Stimulated activated CD4-positive, alpha-beta T cell treated with anti-CD3 and anti-CD28 coated beads, Interleukin-1b, Interleukin-23, amount 100 ng/mL, for 48 hours (primary cell): ENCODE results near the gene SMARCD1.
A peak's percentile ranks its signal among the peaks of the same experiment; 100 is the strongest.

Source experiments
- DNase-seq: peaks from one replicate; pipeline ENCODE4 v3.0.0-alpha.2; 2020

The SMARCD1 gene

DNA sequence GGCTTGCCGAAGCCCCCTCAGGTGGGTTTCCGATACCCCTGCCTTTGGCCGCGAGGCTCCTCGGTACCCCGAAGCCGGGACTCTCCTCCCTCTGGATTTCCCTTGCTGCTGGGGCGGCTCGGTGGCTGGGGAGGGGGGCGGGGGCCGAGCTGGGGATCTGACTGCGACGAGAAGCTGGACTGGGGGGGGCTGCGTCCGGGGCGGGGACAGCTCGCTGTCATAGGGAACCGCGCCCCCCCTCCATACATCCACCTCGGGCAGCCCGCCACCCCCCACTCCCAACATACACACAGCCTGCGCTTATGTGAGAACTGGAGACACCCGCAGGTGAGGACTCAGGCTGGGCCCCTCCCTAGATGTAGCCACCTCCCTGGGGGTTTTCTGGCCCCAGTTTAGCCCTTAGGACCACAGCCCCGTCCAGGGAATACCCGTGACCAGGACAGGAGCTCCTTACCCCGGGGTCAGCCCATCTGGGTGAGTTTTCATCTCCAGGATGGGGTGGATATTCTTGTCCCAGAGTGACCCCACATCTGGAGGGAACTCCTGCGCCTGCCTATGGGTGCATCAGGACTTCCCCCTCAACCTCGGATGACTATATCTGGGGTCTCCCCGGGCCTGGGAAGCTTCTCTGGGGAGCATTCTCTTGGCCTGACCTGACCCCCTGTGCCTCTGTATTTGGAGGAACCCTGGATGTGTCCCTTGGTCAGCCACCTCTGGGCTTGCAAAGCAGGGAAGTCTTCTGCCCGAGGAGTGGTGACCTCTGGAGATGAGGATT lies 27.1 kb upstream of the SMARCD1 start:
- DNase-seq = no peak

DNA sequence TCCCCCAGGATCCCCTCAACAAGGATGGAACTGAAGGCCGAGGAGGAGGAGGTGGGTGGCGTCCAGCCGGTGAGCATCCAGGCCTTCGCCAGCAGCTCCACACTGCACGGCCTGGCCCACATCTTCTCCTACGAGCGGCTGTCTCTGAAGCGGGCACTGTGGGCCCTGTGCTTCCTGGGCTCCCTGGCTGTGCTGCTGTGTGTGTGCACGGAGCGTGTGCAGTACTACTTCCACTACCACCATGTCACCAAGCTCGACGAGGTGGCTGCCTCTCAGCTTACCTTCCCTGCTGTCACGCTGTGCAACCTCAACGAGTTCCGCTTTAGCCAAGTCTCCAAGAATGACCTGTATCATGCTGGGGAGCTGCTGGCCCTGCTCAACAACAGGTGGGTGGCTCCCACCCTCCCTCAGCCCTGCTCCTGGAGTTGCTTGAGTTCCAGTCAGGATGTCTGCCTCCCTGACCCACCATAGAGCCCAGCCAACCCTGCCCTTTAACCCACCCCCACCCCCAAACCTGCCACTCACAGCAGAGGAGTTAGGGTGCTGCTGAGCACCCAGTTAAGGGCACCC lies 26.3 kb upstream of the SMARCD1 start:
- no peak for DNase-seq

DNA sequence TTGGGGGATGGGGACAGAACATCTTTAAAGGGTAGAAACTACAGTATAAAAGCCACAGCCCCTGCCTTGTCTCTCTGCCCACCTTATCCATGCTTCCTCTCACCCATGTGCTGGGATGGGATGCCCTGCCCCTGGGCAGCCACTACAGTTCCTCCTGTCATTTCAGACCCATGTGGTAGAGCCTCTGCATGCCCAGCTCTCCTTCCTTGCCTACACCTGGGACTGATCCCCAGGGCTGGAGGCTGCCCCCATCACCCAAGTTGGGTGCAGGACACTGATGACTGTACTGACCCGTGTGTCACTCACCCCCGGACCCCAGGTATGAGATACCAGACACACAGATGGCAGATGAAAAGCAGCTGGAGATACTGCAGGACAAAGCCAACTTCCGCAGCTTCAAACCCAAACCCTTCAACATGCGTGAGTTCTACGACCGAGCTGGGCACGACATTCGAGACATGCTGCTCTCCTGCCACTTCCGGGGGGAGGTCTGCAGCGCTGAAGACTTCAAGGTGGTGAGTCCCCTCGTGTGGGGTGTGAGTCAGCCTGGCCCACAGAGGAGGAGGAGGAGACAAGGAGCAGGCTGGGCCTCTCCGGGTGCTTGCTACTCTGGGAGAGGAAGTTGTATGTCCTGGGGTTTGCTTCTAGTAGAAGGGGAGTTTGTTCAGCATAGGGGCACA lies 25.6 kb upstream of the SMARCD1 start:
- DNase-seq = peak; percentile 74

GRCh38 chr12:50060120-50060468 lies 25.0 kb upstream of the SMARCD1 start:
- no peak for DNase-seq

GRCh38 chr12:50061171-50061570 lies 24.0 kb upstream of the SMARCD1 start:
- no peak for DNase-seq

- no peak for DNase-seq
Observed at GRCh38 chr12:50061946-50062686, 23.0 kb upstream of the SMARCD1 start.

DNA sequence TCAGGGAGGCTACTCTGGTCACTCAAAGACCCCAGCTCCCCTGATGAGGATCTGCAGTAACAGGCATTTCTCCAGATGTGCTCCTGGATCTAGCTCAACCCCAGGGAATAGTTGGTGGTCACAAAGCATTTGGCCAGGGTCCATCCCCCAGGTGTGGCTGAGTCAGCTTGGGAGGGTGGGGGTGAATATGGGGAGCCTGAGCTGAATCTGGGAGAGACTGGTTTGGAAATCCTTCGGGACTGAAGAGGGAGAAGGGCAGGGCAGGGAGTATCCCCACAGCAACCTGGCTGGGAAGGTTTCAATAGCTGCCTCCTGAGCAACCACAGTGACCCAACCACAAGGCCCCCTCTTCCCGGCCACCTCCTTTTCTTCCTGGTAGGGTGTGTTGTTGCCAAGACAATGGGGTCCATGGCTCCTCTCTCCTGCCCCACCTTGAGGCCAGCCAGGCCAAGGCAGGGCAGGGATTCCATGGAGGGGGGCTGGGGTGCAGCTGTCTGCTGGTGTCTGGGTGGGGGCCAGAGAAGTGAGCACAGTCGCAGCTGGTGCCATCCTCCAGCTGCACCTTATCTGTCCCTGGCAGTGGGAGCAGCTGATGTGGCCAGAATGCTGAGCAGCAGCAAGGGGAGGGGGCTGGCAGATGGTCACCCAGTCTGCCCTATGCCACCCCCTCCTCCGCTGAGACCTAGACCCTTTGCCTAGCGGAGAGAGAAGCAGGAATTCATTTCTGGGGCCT lies 22.2 kb upstream of the SMARCD1 start:
- DNase-seq = no peak

DNA sequence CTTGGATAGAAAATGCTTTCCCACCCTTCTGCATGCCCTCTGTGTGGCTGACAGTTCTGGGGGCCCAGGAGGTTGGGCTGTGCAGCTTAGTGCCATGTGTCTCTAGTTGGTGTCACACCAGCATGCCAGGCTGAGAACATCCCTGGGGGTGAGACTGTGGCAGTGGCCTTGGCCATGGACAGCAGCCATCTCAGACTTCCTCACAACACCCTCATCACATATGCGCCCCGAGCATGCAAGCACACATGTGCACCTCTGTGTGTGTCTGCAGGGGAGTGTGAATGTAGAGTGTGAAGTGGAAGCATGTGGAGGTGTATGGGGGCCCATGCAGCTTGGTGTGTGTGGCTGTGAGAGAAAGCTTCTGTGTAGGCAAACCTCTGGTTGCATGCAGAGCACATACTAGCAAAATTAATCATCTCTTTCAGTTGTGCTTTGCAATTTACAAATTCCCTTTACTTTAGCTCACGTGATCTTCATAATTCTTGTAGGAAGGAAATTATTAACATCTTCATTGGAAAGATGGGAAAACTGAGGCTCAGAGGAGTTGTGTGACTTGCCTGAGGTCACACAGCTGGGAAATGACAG lies 19.3 kb upstream of the SMARCD1 start:
- DNase-seq = no peak

- DNase-seq = no peak
Observed at GRCh38 chr12:50066402-50066801, 18.7 kb upstream of the SMARCD1 start.

DNA sequence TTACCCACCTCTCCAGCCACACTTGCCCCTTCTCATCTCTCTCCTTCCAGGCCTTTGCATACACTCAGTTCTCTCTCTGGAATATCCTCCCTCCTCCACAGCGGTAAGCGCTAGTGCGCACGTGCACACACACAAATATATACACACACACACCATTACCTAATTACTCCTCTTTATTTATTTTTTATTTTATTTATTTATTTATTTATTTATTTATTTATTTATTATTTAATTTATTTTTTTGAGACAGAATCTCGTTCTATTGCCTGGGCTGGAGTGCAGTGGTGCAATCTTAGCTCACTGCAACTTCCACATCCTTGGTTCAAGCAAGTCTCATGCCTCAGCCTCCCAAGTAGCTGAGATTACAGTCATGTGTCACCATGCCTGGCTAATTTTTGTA lies 16.1 kb upstream of the SMARCD1 start:
- DNase-seq = no peak

GRCh38 chr12:50069539-50069938 lies 15.6 kb upstream of the SMARCD1 start:
- DNase-seq = no peak

GRCh38 chr12:50070314-50071060 lies 14.7 kb upstream of the SMARCD1 start:
- peak; percentile 62 for DNase-seq

DNA sequence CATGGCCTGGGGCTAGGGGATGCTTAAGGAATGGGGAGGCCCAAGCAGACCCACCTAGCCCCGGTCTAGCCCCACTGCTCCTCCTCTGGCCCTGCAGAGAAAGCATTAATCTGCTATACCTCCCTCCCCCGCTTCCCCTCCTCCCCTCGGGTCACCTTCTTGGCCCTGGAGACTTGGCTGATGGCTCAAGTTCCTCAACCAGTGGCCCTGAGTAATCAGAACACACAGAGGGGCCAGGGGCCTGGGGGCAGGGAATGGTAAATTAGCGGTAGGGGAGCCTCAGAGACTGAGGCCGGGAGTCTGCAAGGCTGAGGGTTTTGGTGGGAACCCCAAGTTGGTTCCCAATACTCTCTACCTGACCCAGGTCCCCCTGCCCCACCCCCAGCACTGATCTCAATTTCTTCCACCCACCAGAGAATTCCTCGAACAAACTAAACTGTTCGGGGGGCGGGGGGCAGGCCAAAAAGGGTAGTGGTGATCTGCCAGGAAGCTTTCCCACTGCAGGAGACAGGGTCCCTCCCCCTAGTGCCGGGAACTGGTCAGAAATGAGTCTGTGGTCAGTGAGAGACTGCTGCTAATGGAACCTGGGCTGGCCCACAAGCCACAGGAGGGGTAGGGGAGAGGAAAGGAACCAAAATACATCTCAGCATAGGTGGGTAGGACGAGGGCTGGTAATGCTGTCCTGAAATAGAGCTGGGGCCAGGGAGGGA lies 12.8 kb upstream of the SMARCD1 start:
- no peak for DNase-seq

DNA sequence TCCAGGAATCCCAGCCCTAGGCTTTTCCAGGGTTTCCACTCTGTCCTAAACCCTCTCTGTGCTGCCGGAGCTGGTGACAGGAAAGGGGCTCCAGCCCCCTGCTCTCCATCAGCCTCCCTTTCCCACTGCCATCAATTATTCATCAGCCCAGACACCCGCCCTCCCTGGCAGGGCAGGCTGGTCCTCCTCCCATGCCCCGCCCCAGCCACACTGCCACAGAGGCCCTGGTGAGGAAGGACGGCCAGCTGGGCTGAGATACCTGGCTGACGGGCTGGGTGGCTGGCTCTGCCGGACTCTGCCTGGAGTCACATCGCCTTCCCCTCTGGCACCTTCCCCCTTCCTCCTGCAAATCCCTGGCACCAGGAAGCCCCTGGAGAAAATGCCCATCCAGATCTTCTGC lies 11.9 kb upstream of the SMARCD1 start:
- no peak for DNase-seq

DNA sequence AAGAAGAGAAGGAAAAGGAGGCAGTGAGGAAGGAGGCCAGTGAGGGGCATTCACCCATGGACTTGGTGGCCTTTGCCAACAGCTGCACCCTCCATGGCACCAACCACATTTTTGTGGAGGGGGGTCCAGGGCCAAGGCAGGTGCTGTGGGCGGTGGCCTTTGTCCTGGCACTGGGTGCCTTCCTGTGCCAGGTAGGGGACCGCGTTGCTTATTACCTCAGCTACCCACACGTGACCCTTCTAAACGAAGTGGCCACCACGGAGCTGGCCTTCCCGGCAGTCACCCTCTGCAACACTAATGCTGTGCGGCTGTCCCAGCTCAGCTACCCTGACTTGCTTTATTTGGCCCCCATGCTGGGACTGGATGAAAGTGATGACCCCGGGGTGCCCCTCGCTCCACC lies 11.4 kb upstream of the SMARCD1 start:
- DNase-seq = no peak

DNA sequence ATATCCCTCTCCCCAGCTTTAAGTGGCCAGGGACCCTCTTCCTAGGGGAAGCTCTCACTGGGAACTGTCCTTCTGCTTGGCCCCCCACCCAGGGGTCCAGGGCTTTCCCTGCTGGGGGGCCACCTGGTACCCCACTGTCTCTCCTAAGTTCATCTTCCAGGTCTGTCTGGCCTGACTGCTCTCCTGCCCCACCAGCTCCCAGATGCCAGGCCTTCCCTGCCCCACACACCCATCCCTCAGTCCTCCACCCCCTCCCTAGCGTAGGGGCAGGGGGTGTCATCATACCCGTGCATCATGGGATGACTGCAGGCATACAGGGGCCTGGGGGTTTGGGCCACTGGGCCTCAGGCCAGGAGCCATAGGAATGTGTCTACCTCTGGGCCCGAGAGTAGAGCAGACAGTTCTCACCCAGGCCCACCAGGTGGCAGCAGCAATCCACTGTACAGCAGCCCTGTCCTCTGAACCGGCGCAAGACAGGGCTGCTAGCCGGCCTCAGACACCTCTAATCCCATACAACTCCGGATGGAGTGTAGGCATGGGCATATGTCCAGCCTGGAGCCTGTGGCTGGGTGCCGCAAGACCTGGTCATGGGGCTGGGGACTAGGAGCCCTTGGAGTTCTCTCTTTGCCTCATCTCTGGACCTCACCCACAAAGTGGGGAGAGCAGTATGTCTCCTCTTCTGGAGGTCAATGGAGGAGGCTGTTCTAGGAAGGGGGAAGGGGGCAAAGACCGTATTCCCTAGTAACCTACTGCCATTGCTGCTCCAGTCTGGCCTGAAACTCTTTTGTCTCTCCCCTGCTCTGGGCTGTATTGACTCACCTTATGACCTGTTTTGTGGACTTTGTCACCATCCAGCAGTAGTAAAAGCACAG lies 10.0 kb upstream of the SMARCD1 start:
- peak; percentile 78 for DNase-seq

DNA sequence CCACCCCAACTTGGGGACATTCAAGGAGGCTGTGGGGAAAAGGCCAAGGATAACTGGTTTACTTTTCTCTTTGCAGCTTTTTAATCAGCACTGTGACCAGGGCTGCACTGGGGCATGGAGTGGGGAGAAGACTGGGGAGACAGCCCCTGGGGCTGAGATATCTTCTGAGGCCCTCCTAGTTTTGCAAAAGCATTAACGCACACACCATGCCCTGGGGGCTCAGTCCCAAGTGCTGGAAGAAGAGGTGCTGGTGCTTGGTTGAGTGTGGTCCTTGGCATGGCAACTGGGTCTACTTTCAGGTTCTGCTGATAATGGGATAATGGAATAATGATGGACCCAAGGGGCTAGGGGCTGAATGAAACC lies 9.4 kb upstream of the SMARCD1 start:
- no peak for DNase-seq

DNA sequence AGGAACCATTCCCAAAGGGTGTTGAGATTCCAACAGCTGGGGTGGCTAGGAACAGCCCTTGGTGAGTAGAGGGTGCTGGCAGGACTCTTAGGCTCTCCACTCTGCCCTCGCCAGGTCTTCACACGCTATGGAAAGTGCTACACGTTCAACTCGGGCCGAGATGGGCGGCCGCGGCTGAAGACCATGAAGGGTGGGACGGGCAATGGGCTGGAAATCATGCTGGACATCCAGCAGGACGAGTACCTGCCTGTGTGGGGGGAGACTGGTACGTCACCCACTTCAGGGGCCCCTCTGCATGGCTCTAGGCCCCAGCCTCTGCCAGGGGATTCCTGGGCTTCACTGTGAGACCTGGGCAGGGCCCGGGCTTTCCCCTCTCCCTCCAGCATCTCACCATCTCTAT lies 8.0 kb upstream of the SMARCD1 start:
- no peak for DNase-seq

DNA sequence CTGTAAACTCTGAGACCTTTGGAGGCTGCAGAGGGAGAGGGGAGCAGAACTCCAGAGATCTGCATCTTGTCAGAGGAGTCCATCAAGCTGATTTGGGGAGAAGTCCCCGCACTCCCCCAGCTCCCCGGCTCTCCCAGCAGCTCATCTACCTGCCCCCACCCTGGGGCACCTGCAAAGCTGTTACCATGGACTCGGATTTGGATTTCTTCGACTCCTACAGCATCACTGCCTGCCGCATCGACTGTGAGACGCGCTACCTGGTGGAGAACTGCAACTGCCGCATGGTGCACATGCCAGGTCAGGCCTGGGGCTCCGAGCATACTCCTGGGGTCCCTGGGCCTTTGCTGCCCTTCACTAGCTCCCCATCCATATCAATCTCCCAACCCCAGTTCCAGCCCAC lies 6.9 kb upstream of the SMARCD1 start:
- no peak for DNase-seq

- no peak for DNase-seq
Observed at GRCh38 chr12:50079771-50080170, 5.4 kb upstream of the SMARCD1 start.
